Measurements from ENCODE around the gene NRARP. TPM values are rescaled to one million over a fixed set of nuclear protein-coding genes. Genes with fewer than 3 reads are reported as not detected.

NRARP gene
- polyA plus RNA-seq, 1 donor = 32.4 TPM

GRCh38 chr9:137281345-137282116, 20.5 kb downstream of the NRARP start:
- Histone ChIP-seq H3K4me1 (ENCODE audit: control insufficient read depth, insufficient read depth, low read length) (peaks cover 20% of the 10 kb centered on the region), H3K27me3 (ENCODE audit: control insufficient read depth, insufficient read depth, low read length) (peaks cover 20% of the 10 kb centered on the region), H3K4me3 (ENCODE audit: low read length) (no peak overlapping the region), H3K36me3 (ENCODE audit: control insufficient read depth, insufficient read depth, low read length) (peaks cover 5% of the 10 kb centered on the region), H3K9me3 (ENCODE audit: control insufficient read depth, low read depth, low read length) (peaks cover 24% of the 10 kb centered on the region), H3K27ac (ENCODE audit: low read length) (no peak overlapping the region)
- WGBS (ENCODE audit: insufficient coverage, low lambda C conversion rate) = no CpG with 5 or more reads among the region's 39 CpGs
- DNase-seq = no peak

GRCh38 chr9:137280474-137281344, 21.4 kb downstream of the NRARP start:
- no peak overlapping the region for H3K27ac ChIP-seq (ENCODE audit: low read length)
- no peak for DNase-seq

GRCh38 chr9:137279741-137280473, 22.2 kb downstream of the NRARP start:
- peaks cover 30% of the 10 kb centered on the region for H3K4me1 ChIP-seq (ENCODE audit: control insufficient read depth, insufficient read depth, low read length)
- H3K36me3 ChIP-seq (ENCODE audit: control insufficient read depth, insufficient read depth, low read length) = peaks cover 5% of the 10 kb centered on the region
- DNase-seq = no peak
- H3K27ac ChIP-seq (ENCODE audit: low read length) = no peak overlapping the region
- H3K9me3 ChIP-seq (ENCODE audit: control insufficient read depth, low read depth, low read length) = peaks cover 21% of the 10 kb centered on the region
- WGBS (ENCODE audit: insufficient coverage, low lambda C conversion rate) = no CpG with 5 or more reads among the region's 41 CpGs
- no peak overlapping the region for H3K4me3 ChIP-seq (ENCODE audit: low read length)
- peaks cover 20% of the 10 kb centered on the region for H3K27me3 ChIP-seq (ENCODE audit: control insufficient read depth, insufficient read depth, low read length)

More at GRCh38 chr9:137280474-137281344, 21.4 kb downstream of the NRARP start:
- no CpG with 5 or more reads among the region's 85 CpGs for whole genome bisulfite sequencing (ENCODE audit: insufficient coverage, low lambda C conversion rate)
- peaks cover 20% of the 10 kb centered on the region for H3K27me3 ChIP-seq (ENCODE audit: control insufficient read depth, insufficient read depth, low read length)
- peaks cover 25% of the 10 kb centered on the region for H3K9me3 ChIP-seq (ENCODE audit: control insufficient read depth, low read depth, low read length)
- peak overlapping the region; percentile 16 for H3K4me3 ChIP-seq (ENCODE audit: low read length)
- peaks cover 29% of the 10 kb centered on the region for H3K4me1 ChIP-seq (ENCODE audit: control insufficient read depth, insufficient read depth, low read length)
- H3K36me3 ChIP-seq (ENCODE audit: control insufficient read depth, insufficient read depth, low read length) = peaks cover 5% of the 10 kb centered on the region

- no peak for DNase-seq
- H3K36me3 ChIP-seq (ENCODE audit: control insufficient read depth, insufficient read depth, low read length) = peaks cover 9% of the 10 kb centered on the region
- H3K27me3 ChIP-seq (ENCODE audit: control insufficient read depth, insufficient read depth, low read length) = peaks cover 20% of the 10 kb centered on the region
- WGBS (ENCODE audit: insufficient coverage, low lambda C conversion rate) = no CpG with 5 or more reads among the region's 139 CpGs
- H3K9me3 ChIP-seq (ENCODE audit: control insufficient read depth, low read depth, low read length) = peaks cover 17% of the 10 kb centered on the region
- H3K4me3 ChIP-seq (ENCODE audit: low read length) = peak overlapping the region; percentile 71
- peaks cover 35% of the 10 kb centered on the region for H3K4me1 ChIP-seq (ENCODE audit: control insufficient read depth, insufficient read depth, low read length)
- no peak overlapping the region for H3K27ac ChIP-seq (ENCODE audit: low read length)
Observed at GRCh38 chr9:137278721-137279711, 23.1 kb downstream of the NRARP start.

GRCh38 chr9:137278061-137278701, 23.9 kb downstream of the NRARP start:
- WGBS (ENCODE audit: insufficient coverage, low lambda C conversion rate) = no CpG with 5 or more reads among the region's 54 CpGs
- peak overlapping the region; percentile 71 for H3K27ac ChIP-seq (ENCODE audit: low read length)

GRCh38 chr9:137277329-137278041, 24.6 kb downstream of the NRARP start, which contains the start of gene TOR4A:
Gene TOR4A, plus strand, starts transcription at chr9:137277726. Its CDS starts 964 bp downstream, at chr9:137278690.
- no CpG with 5 or more reads among the region's 25 CpGs for WGBS (ENCODE audit: insufficient coverage, low lambda C conversion rate)
- Histone ChIP-seq H3K4me3 (ENCODE audit: low read length) (peak within 1 kb of the TSS; percentile 71), H3K27ac (ENCODE audit: low read length) (peak within 1 kb of the TSS; percentile 71), H3K36me3 (ENCODE audit: control insufficient read depth, insufficient read depth, low read length) (peaks cover 20% of the 10 kb centered on the region), H3K9me3 (ENCODE audit: control insufficient read depth, low read depth, low read length) (peaks cover 22% of the 10 kb centered on the region), H3K4me1 (ENCODE audit: control insufficient read depth, insufficient read depth, low read length) (peaks cover 35% of the 10 kb centered on the region), H3K27me3 (ENCODE audit: control insufficient read depth, insufficient read depth, low read length) (peaks cover 20% of the 10 kb centered on the region)
- peak; percentile 81 to 92 for DNase-seq

More at GRCh38 chr9:137278061-137278701, 23.9 kb downstream of the NRARP start:
- peak in 1 of 2 donors; percentile 53 for DNase-seq
- H3K4me1 ChIP-seq (ENCODE audit: control insufficient read depth, insufficient read depth, low read length) = peaks cover 35% of the 10 kb centered on the region
- peaks cover 17% of the 10 kb centered on the region for H3K9me3 ChIP-seq (ENCODE audit: control insufficient read depth, low read depth, low read length)
- H3K4me3 ChIP-seq (ENCODE audit: low read length) = peak overlapping the region; percentile 71
- H3K36me3 ChIP-seq (ENCODE audit: control insufficient read depth, insufficient read depth, low read length) = peaks cover 14% of the 10 kb centered on the region
- peaks cover 20% of the 10 kb centered on the region for H3K27me3 ChIP-seq (ENCODE audit: control insufficient read depth, insufficient read depth, low read length)

GRCh38 chr9:137276473-137277328, 25.4 kb downstream of the NRARP start:
- peak overlapping the region; percentile 71 for H3K27ac ChIP-seq (ENCODE audit: low read length)
- WGBS (ENCODE audit: insufficient coverage, low lambda C conversion rate) = 20% methylated on average over 1 of the region's 30 CpGs
- peaks cover 20% of the 10 kb centered on the region for H3K27me3 ChIP-seq (ENCODE audit: control insufficient read depth, insufficient read depth, low read length)
- H3K9me3 ChIP-seq (ENCODE audit: control insufficient read depth, low read depth, low read length) = peaks cover 25% of the 10 kb centered on the region
- peak overlapping the region; percentile 71 for H3K4me3 ChIP-seq (ENCODE audit: low read length)
- H3K4me1 ChIP-seq (ENCODE audit: control insufficient read depth, insufficient read depth, low read length) = peaks cover 35% of the 10 kb centered on the region
- peak in 1 of 2 donors; percentile 88 for DNase-seq
- H3K36me3 ChIP-seq (ENCODE audit: control insufficient read depth, insufficient read depth, low read length) = peaks cover 28% of the 10 kb centered on the region
